PFSK-1 (cell line): ENCODE results near the gene BEGAIN.

ENCODE experiments used
- FOXP2 ChIP-seq: optimal IDR thresholded peaks from 2 replicates; pipeline ENCODE3; 2011; ENCODE audit warnings: borderline replicate concordance, control low read depth, inconsistent platforms; ENCODE audit not compliant: insufficient read depth; ENCODE audit errors: extremely low read length, extremely low read depth
- POLR2AphosphoS5 ChIP-seq: IDR thresholded peaks from 2 replicates; pipeline ENCODE4 v1.6.1; 2012; ENCODE audit warnings: low read depth, mild to moderate bottlenecking, control low read depth, low read length, moderate library complexity
- SIN3A ChIP-seq: IDR thresholded peaks from 2 replicates; pipeline ENCODE4 v1.6.1; 2012; ENCODE audit warnings: mild to moderate bottlenecking, low read length, moderate library complexity, borderline replicate concordance; ENCODE audit not compliant: insufficient read depth
- TAF1 ChIP-seq: IDR thresholded peaks from 2 replicates; pipeline ENCODE4 v1.6.1; 2012; ENCODE audit warnings: low read length, control low read depth, borderline replicate concordance; ENCODE audit not compliant: insufficient read depth
- TF ChIP-seq, protein P1 (sequence below), 2 experiments: IDR thresholded peaks; 2 replicates each; pipeline versions ENCODE4 v1.6.1 to v1.8.0; 2011 to 2012; ENCODE audit warnings: low read depth in 2 of 2, low read length in 2 of 2, control low read depth in 1 of 2, inconsistent platforms in 1 of 2, mild to moderate bottlenecking in 1 of 2, moderate library complexity in 1 of 2; ENCODE audit not compliant: insufficient read depth in 1 of 2

DNA sequence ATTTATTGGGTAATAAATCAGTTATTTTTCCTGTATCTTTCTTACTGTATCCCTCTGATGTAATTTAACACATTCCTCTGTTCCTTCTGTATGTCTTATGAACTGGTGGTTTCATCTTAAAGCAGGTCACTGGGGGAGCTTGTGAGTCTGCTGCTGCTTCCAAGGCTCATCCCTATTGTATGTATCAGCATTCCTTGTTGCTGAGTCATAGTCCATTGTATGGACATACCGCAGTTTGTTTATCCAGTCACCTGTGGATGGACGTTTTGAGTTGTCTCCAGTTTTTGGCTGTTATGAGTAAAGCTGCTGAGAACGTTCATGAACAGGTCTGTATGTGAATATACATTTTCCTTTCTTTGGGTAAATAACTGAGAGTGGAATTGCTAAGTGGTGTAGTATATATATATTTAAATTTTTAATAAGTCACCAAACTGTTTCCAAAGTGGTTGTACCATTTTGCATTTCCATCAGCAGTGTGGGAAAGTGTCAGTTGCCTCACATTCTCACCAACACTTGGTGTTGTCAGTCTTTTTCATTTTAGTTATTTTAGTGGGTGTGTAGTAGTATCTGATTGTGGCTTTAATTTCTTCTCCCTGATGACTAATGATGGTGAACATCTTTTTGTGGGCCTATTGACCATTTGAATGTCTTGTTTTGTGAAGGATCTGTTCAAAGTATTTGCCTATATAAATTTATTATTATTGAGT is 82.7 kb downstream of the BEGAIN start:
- TF ChIP-seq, protein P1, sequence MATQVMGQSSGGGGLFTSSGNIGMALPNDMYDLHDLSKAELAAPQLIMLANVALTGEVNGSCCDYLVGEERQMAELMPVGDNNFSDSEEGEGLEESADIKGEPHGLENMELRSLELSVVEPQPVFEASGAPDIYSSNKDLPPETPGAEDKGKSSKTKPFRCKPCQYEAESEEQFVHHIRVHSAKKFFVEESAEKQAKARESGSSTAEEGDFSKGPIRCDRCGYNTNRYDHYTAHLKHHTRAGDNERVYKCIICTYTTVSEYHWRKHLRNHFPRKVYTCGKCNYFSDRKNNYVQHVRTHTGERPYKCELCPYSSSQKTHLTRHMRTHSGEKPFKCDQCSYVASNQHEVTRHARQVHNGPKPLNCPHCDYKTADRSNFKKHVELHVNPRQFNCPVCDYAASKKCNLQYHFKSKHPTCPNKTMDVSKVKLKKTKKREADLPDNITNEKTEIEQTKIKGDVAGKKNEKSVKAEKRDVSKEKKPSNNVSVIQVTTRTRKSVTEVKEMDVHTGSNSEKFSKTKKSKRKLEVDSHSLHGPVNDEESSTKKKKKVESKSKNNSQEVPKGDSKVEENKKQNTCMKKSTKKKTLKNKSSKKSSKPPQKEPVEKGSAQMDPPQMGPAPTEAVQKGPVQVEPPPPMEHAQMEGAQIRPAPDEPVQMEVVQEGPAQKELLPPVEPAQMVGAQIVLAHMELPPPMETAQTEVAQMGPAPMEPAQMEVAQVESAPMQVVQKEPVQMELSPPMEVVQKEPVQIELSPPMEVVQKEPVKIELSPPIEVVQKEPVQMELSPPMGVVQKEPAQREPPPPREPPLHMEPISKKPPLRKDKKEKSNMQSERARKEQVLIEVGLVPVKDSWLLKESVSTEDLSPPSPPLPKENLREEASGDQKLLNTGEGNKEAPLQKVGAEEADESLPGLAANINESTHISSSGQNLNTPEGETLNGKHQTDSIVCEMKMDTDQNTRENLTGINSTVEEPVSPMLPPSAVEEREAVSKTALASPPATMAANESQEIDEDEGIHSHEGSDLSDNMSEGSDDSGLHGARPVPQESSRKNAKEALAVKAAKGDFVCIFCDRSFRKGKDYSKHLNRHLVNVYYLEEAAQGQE (IDR thresholded peaks at IDR 0.05; ENCODE audit: insufficient read depth in 1 of 2, low read depth in 2 of 2, low read length in 2 of 2), result no peak
- TF ChIP-seq POLR2AphosphoS5 (no peak), FOXP2 (no peak), SIN3A (no peak), TAF1 (no peak)
